DMS53 (cell line): ENCODE measurements around the gene C3AR1.
"Not testable (repeated sequence)": the region's sequence is repeated elsewhere in the genome, so short reads cannot be mapped to it uniquely, and the experiment has no call there.

Experiments
- DNase-seq: peaks from one replicate; lab custom pipeline; 2025; lab: John Stamatoyannopoulos, UW

The C3AR1 gene

DNA sequence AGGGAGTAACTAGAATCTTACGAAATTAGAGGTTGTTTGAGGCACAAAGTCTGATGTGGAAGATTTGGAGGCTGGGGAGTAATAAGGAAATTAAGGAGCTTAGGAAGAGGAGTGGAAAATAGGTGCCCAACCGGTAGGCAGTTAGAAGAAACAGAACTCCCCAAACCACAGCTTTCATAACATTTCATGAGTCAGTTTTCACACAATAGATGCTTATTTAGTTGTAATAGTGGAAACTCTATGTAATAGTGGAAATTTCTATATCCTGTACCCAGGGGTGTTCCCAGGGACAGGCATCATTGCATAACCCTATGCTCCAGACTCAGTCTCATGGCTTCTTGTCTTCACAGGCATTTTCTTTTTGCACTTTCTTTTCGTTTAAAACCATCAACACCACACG is 8.3 kb downstream of the C3AR1 start:
- DNase-seq, result no peak

DNA sequence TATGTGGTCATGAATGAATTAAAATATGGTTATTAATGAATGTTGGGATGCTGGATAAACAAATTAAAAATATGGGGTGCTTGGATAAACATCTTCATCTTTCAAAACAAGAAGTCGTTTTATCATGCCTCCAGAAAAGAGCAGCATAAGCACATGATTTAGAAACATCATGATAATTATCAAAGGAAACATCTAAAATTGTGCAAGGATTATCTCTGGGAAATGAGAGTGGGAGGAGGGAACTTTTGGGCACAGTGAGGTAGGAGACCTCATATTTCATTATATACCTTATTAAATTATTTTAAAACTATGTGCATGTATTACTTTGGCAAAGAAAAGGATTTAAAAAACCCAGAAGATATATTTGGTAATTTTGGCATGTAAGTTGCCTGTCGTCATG is 8.9 kb downstream of the C3AR1 start:
- no peak for DNase-seq

DNA sequence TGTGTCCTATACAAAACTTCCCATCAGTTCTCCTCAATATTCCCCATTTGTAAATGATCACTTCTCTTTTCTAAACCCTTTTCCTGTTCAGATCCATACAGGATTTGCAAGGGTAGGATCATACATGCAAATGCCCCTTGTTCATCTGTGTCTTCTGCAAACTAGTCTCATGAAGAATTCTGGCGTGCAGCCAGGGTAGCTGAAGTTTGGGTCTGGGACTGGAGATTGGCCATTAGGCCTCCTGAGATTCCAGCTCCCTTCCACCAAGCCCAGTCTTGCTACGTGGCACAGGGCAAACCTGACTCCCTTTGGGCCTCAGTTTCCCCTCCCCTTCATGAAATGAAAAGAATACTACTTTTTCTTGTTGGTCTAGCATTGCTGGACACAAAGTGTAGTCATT is 11.3 kb downstream of the C3AR1 start:
- DNase-seq, result no peak

DNA sequence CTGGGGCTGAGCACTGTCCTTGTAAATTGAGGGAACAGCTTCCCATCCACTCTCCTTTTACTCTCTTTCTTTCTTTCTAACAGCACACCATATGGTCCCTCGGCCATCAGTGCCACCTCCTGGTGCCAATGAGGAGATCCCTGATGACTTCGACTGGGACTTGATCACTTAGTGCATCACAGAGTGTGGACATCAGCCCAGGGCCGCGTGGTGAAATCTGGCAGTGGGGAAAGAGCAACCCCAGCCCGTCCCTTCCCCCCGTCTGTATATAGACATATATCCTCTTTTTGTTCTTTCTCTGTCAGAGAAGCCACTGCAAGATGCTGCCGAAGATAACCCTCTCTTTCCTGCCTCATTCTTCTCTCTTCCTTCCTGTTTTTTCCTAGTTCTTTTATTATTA is 13.5 kb downstream of the C3AR1 start:
- DNase-seq, result no peak

DNA sequence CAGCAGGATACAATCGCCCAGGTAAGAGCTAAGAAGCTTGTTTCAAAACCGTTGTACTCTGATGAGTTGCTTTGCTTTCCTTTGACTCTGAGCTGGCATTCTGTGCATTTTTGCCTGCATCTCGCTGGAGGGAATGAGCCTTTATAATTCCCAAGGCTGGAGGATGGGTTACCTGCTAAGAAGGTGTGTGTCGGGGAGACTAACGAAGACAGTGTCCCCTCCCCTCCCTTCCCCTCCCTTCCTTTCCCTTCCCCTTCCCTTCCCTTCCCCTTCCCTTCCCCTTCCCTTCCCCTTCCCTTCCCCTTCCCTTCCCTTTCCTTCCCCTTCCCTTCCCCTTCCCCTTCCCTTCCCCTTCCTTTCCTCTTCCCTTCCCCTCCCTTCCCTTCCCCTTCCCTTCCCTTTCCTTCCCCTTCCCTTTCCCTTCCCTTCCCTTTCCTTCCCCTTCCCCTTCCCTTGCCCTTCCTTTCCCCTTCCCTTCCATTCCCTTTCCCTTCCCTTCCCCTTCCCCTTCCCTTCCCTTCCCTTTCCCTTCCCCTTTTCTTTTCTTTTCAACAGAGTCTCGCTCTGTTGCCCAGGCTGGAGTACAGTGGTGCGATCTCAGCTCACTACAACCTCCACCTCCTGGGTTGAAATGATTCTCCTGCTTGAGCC is 15.4 kb downstream of the C3AR1 start:
- DNase-seq, result no peak

DNA sequence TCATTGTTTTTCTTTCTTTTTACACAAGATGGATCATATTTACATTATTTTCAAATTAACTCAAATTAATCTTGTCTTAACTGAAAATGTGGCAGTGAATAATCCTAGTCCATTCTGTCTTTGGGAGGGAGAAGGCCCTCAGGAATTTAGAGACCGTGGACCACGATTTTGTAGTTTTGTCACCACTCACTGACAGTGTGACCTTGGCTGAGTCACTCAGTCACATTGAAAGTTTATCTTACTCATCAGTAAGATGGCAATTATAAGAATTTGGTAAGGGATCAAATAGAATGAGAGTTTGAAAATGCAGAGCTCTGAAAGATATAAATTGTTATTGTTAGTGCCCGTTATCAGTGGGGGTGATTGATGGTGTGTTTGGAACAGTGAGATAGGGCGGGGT is 17.3 kb downstream of the C3AR1 start:
- no peak for DNase-seq

DNA sequence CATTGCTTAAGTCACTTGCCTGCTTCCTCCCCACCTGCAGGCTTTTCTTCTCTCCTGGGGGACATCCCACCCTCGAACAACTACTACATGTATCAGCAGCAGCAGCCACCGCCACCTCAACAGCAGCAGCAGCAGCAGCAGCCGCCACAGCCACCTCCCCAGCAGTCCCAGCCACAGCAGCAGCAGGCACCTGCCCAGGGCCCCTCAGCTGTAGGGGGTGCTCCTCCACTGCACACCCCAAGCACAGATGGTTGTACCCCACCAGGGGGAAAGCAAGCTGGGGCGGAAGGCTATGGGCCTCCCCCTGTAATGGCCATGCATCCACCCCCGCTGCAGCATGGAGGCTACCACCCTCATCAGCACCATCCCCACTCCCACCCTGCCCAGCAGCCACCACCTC is 18.3 kb downstream of the C3AR1 start:
- DNase-seq, result no peak

DNA sequence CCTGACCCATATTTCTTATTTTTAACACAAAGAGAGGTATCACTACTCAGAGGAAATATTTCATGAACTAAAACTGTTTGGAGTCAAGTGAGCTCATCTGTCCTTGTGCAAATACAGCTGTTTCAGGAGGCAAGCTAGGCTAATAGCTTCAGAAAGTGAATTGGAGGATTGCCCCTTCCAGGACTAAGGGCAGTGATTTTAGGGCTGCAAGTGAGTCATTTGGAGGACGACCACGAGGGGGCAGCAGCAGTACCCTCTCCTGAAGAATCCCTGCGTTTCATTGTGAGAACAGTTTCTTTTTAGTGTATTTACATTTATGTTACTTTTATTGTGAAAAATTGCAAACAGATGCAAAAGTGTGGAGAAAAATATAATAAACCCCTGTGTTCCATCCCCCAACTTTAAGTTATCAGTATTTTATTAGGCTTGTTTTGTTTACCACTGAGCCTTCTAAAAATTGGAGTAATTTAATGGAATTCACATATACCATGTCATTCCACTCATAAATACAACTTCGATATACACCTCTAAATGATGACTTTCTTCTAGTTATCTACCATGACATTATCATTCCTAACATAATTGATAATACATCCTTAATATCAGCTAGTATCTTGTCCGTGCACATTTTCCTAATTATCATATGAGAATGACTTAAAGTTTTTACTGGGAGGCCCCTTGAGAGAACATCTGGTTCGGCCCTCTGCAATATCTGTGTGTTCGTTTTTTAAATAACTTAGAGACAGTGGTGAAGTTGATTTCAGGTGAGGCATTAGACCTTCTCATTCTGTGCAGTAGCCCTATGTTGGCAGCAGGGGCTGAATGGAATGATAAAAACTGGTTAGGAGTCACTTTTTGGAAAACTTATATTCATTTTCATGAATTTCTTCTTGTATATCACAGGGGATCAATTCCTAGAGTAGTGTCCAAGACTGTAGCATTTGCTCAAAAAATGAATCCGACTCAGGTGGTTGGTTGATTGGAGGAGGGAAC is 19.9 kb downstream of the C3AR1 start:
- peak; percentile 96 for DNase-seq

DNA sequence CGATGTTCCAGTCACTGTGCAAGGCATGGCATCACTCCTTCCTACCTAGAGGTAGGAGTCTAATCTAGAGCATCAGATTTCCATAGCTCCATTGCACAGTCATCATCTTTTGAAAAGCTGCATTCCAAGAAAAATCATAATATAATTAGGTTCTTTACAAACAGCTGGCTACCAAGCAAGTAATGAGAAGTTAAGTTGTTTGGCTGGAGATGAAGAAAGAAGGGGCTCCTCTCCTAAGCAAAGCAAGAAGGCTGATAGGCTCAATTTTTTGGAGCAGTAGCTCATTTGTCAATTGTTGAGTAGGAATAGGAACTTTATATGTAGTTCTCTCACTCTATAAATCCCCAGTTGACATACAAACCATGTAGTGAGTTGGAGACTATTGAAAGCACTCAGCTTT is 25.4 kb downstream of the C3AR1 start:
- no peak for DNase-seq

DNA sequence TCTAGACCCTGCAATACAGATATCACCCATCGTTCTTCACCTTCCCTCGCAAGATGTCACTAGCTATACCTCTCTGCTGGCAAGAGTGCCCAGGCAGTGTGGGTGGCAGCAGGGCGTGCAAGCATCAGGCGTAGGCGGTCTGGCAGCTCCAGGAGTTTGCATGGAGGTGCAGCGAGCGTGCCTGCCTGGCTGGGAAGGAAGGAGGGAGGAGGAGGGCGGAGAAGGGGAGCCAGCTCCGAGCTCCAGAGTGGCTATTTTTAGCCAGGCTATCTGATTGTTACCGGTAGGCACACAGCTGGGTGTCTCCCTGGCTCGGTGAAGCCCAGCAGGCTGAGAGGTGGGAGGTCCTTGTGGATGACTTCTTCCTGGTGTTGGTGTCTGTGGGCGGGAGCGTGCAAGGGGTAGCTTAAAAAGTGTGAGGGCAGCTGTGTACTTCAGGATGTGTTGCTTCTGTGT is 27.5 kb downstream of the C3AR1 start:
- peak; percentile 95 for DNase-seq

DNA sequence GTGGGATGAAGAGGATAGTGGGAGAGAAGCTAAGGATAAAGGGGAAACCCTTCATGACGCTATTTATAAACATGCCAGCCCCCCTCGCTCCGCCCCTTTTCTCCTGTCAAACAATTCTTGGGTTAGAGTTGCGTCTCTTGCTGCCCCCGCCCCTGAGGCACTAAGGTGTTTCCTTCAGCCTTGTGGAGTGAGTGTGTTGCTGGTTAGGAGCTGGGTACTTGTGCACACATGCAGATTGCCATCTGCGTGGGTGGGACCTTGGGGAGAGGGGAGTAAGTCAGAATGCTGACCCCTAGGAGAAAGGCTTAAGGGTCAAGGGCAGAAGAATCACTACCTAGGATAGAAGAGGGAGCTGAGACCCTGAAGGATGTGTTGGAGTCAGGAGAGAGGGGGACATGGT is 28.2 kb downstream of the C3AR1 start:
- DNase-seq, result no peak

DNA sequence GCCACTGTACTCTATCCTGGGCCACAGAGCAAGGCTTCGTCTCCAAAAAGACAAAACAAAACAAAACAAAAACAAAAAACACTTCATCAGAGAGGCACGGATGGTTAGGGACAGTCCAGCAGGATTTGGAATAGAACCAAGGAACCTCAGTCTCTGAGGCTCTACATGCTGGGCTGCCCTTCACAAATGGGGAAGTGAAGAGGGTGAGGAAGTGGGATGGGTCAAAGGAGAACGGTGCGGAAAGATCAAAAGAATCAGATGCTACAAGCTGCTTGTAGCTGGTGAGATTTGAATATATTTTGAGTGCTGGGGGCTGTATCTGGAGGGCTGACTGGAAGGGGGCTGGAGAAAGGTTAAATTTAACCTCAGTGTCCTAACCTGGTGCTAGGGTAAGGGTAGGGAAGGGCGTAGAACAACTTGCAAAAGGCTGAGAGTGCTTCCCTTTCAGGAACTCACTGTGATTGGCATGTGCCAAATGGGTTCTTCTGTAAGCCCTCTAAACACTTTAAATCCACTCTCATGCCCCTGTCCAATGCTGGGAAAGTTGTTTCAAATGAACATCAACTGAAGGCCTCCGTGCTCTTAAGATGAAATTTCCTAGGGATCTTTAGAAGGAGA is 29.0 kb downstream of the C3AR1 start:
- DNase-seq, result no peak

DNA sequence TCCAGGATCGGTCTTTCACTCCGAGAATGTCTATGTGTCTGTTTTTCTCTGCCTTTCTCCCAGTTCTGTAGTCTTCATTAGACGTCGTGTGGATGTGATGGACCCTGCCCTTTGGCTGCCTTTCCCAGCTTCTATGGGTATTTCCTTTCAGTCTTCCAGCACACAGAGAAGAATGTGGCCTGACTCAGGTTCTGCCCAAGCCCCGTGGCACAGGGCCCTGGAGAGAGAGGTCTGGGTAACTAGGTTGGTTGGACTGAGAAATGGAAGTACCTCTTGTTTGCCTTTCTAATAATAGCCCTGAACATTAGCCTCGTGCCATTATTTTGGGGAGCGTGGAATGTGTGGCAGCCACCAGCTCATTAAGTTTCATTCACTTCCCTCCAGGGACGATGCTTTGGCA is 29.8 kb downstream of the C3AR1 start:
- no peak for DNase-seq

DNA sequence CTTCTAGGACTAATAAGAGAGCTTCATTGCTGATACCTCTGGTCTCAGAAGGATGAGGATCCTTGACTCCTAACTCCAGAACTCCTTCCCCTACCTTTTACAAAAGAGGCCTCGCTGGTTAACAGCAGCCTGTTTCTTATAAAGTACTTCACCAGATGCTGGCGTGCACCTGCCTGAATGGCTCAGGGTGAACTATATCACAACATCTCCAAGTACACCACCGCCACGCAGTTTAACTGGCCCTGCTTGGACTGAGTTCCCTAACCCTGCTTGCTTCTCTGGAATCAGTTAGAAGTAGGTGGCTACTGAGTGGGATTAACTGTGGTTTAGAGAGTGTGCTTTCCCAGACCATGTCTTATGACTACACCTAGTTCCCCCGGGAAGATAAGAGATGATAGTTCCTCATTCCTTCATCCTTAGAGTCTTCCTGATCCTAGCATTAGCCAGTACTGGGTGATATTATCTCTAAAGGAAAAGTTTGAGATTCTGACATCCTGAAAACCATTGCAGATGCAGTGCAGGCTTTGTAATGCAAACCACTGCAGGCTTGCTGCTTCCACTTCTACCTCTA is 30.6 kb downstream of the C3AR1 start:
- no peak for DNase-seq

DNA sequence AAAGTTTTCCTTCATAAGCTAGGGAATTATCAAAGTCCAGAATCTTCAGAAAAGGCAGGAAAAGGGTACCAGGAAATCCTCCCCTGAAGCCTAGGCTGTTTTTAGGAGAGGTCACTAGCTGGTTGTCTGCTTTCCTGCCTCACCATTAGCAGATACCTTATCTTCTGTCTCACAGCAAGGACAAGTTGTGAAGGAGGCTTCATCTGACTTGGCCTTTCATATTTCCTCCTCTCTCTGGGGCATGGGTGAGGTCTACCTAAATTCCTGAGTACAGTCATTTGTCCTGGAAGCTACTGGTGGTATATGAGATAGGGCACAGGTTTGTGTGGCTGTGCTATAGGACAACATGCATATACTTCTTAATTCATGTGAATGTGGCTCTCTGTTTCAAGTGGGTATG is 31.4 kb downstream of the C3AR1 start:
- DNase-seq, result no peak

DNA sequence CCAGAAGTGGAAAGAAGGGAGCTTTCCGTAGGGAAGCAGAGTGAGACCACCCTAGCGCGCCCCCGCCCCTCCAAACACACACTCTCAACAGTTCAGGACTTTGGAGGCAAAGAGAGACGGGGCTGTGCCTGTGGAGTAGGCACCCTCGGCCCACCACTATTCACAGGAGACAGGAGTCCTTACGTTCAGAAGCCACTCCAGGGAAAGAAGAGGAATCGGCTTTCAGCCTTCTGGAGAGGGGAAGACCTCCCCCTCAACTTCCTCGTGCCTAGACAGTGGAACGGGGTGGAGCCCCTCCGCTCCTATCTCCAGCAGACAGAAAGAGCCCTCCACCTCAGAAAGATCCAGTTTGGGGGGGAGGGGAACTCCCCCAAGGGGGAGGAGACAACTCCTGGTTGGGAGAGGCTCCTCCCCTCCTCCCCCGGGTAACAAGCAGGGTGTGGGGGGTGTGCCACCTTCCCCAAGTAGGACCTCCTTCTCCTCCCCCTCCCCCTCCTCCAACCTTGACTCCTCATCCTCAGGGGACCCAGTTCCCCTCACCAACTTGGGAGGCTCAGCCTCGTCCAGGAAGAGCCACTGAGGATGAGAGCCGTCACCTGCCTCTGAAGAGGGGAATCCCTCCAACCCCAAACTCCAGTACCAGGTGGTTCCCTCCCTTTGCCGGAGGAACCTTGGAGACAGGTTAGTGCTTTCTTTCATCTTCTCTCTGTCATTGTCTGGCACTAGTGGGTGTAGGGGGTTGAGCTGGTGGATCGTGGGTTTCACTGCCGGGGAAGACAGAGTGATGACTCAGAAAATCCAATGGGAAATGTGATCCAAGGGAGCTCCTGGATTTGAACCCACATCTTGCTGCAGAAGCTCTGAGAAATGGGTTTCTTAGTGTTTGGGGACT is 32.8 kb downstream of the C3AR1 start:
- peak; percentile 48 for DNase-seq

DNA sequence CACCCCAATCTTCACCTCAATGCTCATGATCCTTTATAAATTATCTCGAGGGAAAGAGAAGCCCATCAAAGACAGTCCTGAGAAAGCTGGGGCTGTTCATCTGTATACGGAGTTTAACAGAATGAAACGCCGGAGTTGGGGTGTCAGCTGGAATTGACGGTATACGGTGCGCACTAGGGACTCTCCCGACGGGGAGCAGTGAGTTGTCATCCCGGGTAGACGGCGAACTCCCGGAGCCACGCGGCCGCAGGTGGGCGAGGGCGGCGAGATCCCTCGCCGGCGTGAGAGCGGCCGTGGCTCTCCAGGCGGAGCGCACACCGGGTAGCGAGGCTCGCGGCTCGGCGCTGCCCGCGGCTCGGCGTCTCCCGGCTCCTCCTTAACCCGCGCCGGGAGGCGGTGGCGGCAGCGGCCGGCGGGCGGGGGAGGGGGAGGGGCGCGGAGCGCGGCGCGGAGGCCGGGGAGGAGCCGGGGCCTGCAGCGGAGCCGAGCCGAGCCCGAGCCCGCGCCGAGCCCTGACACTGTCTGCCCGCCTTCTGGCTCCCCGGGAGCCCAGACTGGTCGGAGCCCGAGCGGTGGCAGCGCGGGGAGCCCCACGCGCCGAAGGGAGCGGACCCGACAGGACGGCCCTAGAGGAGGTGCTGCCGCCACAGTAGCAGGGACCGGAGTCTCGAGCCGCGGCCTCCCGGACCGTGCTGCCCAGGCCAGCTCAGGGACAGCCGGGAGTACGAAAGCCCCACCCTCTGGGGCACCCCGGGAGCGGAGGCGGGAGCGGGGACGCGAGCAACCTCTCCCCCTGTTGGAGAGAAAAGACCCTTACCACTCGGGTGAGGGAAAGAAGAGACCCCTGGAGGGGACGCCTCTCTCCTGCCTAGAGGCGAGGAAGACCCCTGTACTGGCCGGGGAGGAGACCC is 33.7 kb downstream of the C3AR1 start, which contains the start of gene FOXJ2:
FOXJ2 (plus strand) TSS at position 475 of the 911 bp plus-strand sequence. CDS start 7,117 bp downstream, outside the sequence.
- peak; percentile 93 for DNase-seq

DNA sequence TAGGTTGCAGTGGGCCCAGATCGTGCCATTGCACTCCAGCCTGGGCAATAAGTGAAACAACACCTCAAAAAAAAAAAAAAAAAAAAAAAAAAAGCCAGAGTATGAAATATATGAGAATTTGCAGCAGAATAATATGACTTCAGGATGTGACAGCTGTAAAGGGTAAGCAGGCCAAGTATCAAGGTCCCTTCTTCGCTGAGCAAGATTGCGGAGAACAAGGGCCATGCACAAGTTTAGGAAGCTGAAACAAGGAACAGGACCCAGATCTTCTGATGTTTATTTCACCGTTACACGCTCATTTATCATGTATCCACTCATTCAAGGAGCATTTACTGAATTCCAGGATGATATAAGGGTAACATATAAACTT is 34.3 kb downstream of the C3AR1 start:
- DNase-seq, result peak; percentile 51

DNA sequence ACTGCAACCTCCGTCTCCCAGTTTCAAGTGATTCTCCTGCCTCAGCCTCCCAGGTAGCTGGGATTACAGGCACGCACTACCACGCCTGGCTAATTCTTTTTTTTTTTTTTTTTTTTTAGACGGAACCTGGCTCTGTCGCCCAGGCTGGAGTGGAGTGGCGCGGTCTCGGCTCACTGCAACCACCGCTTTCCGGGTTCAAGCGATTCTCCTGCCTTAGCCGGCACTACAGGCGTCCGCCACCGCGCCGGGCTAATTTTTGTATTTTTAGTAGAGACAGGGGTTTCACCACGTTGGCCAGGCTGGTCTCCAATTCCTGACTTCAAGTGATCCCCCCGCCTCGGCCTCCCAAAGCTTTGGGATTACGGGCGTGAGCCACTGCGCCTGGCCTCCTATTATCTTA is 35.1 kb downstream of the C3AR1 start:
- not testable (repeated sequence) for DNase-seq

DNA sequence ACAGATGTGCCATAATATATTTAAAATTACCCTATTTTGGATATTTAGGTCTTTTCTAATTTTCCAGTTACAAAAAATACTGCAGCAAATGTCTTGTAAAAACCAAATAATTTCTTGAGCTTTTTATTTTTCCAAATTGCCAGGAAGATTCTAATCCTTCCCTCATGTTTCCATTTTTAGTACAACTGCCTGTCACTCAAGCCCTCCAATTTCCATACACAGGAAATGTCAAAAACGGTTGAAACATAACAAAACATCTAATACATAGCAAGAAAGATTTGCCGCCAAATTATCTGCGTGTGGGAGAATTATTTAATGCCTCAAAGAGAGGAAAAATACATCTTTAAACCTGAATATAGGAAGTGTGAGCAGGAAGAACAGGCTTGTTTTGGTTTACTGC is 36.0 kb downstream of the C3AR1 start:
- no peak for DNase-seq
